Glomerular endothelial cell (primary cell): ENCODE measurements around the gene SEC14L5. TPM values are rescaled to one million over a fixed set of nuclear protein-coding genes. Genes with fewer than 3 reads are reported as not detected.

Experiments used
- DNase-seq: peaks from one replicate; pipeline ENCODE4 v3.0.0-alpha.2; 2011; ENCODE audit warnings: low read depth, low spot score; ENCODE audit errors: extremely low read depth
- total RNA-seq: library from RNA; depleted of rRNA; stranded (reverse); fragments of >200 nt; gene quantifications from 2 replicates; pipeline ENCODE4 v1.2.3, GENCODE V29; 2015

SEC14L5 gene
- total RNA-seq = not detected in 2 replicates

DNA sequence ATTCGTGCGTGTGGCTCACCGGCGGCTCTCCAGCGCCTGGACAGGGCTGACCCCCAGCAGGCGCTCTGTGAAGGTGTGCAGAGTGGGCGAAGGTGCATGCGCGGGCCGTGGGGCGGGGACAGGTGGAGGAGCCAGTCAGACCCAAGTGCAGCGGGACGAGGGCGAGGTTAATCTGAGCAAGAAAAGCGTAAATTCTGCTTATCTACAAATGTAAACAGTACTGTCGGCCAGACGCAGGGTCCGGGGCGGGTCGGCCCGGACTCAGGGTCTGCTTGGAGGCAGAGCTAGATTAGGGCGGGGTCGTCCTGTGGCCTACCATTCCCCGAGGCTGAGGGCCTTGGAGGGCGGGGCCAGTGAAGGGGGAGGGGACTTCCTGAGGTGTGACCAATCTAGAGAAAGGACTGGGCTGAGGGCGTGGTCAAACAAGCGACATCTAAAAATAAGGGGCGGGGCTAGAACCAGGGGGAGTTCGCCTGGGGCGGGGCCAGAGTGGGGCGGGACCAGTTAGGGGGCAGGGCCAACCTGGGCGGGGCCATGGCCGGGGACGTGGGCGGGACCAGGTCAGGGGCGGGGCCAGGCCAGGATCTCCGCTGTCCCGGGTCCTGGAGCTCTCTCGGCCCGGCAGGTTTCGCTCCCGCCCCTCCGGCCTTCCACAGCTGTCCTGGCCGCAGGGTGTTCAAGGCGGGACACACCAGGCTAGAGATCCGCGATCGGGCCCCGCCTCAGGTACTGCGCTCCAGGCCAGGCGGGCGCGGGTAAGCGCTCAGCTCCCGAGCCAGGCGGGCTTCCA, at the start of gene SEC14L5:
Gene SEC14L5 (plus strand): TSS at position 611 of the 790 bp plus-strand sequence. CDS start 994 bp downstream, outside the sequence.
- peak; percentile 75 for DNase-seq

DNA sequence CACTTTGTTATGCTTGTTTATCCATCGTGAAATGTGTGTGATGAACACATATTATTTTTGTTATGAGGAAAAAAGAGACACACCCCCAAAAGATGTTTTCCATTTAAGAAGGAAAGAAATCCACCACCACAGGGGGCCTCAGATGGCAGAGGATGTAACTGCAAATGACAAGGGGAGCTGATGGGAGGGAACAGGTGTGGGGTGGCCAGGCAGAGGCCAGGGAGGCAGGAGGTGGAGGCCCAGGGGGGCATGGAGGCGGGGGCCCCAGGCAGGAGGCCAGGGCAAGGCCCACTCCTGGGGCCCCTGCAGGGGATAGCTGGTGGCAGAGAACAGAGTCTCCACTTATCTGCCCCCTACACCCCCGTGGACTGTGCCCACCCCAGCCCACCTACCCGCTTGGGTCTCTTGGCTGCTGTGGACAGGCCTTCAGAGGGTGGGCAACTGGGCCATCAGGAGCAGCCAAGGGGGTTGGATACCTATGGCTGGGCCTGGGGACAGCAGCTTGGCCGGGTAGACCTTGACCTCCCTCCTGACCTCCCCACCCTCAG, 49.2 kb upstream of the SEC14L5 start:
- no peak for DNase-seq

DNA sequence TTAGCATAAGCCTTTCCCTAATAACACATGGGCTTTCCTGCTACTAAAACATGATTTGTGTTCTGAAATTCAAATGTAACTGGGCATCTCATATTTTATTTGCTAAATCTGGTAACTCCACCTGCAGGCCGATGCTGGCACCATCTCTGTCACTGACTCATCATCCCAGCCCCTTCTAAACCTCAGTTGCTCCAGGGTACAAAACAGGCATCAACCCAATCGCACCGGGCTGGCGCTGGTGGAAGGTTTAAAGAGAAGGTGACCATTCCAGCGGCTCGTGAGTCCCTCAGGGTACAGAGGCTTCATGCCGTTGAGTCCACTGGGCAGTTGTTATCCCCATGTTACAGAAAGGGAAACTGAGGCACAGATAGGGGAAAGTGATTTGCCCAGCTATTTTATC, 48.3 kb upstream of the SEC14L5 start:
- no peak for DNase-seq

DNA sequence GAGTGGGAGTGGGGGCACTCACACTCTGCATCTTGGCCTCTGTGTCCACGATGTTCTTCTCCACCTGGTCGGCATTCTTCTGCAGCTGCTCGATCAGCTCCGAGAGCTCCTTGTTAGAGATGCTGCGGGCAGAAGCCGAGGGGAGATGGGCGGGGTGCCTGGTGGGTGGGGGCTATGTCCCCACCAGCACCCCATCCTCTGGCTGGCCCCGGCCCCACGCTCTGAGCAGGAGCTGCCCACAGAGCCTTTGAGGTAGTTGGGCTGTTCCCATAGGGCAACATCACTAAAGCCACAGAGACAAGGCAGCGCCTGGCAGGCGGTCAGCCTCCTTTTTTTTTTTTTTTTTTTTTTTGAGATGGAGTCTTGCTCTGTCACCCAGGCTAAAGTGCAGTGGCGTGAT, 47.3 kb upstream of the SEC14L5 start:
- DNase-seq = no peak

DNA sequence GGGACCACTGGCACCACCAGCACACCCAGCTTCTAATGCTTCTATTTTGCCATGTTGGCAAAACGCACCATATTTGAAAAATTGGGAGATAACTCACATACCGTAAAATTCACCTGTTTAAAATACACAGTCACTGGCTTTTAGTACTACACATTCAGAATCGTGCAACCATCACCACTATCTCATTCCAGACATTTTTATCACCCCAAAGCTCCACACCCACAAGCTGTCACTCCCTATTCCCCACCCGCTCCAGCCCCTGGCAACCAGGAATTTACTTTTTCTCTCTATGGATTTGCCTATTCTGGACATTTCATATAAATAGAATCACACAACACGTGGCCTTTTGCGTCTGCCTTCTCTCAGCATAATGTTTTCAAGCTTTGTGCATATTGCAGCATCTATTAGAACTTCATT, 46.2 kb upstream of the SEC14L5 start:
- DNase-seq = no peak

DNA sequence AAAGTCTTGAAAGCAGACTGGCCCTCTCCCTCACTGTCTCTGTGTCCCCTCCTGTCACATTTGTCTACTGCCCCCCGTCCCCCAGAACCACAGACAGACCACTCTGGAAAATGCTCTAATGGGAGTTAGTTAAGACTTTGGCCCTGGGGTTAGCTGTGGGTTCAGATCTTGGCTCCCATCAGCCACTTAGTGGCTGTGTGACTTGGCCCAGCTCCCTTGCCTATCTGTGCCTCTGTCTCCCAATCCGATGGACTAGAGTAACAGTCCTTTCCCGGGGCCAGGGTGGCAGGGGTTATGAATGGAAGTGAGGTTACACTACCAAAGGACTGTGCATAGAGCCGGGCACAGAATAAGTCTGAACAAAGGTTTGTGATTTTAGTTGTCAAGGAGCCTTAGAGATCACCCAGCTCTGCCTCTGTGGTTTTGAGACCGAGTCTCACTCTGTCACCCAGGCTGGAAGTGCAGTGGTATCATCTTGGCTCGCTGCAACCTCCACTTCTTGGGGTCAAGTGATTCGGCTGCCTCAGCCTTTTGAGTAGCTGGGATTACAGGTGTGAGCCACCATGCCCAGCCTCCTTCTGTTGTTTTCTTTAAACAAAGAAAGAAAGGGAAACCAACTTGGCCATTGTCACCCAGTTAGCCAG, 44.9 kb upstream of the SEC14L5 start:
- DNase-seq = no peak

DNA sequence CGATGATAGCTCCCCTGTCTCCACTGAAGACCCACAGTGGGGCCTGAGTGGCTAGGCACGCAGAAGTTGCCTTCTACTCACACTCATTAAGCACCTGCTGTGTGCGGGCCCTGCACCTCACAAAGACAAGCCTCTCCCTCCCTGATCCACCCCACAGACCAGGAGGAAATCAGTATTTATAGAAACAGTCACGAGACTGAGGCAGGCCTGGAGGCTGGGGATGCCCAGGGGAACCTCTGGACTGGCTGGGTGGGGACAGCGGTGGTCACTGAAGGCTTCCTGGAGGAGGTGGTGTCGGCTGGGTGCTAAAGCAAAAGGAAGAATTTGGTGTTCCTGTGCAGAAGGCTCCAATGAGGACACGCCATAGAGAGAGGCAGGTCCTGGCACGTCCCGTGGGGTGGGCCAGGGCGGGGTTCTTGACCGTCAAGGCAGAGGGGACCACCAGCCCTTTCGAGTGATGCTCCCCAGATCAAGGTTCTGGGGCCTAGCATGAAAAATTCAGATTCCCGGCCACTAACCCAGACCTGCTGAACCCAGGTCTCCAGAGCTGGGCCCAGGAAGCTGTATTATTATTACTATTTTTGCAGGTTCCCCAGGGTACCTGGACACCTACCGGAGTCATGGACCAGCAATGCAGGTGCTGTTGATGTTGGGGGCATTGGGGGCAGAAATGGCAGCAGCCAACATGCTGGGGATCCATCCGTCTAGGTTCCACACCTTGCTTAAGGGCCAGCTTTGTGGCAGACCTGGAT, 44.2 kb upstream of the SEC14L5 start:
- no peak for DNase-seq

DNA sequence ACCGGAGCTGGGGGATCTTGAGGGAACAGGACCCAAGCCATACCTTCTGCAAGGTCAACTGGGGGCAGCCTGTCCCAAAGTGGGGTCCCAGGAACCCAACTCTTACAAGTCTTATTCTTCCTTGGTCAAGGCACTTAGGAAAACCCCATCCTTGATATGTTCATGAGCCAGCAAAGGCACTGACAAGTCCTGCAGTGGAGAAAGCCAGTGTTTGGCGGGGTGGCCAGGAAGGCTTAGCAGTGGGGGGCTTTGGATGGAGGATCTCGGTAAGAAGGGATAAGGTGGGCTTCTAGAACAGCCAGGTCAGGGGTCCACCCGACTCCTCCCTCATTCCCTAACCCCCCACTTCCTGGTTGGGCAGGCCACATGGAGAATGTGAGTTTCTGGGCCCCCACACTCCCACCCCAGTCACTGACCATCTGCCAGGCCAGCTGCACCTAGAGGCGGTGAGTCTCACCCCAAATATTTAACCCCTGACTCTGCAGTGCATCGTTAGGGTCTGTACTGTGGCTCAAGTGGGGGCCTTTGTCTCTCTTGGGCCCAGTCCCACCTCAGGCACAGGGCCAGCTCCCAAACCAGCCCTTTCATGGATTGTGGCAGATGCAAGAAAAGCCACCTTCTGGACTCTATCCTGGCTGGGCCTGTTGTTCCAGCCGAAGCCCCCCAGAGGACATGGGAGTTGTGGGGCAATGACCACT, 43.5 kb upstream of the SEC14L5 start:
- DNase-seq = no peak

DNA sequence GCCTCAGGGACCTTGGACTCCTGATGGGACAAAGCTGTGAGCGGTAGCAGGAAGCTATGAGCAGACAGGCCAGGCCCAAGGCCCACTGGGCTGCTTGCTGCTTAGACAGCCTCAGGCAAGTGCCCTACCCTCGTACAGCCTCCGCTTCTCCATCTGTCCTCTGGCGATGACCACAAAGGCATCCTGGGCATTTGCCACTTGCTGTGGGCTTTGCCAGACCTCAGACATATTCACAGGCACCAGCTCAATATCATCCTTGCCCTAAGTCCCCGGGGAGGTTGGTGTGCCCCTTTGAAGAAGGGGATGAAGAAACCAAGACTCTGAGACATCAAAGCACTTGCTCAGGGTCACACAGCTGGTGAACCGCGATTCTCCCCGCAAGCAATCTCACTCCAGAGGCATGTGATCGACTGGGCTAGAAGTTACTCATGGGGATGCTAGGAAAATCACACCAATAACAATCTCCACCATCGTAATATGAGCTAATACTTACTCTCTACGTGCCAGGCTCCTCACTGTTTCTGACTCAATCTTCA, 42.8 kb upstream of the SEC14L5 start:
- no peak for DNase-seq

DNA sequence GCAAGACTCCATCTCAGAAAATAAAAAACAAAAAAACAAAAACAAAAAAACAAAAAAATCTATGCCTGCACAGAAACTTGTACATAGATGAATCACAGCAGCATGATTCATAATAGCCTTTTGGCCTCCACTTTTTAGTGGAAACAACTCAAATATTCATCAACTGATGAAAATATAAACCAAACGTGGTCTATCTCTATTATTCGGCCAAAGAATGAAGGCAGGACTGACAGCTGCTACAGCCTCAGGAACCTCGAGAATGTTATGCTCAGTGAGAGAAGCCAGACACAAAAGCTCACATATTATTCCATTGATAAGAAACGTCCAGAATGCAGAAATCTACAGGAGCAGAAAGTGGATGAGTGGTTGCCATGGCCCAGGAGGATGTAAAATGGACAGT, 41.0 kb upstream of the SEC14L5 start:
- DNase-seq = no peak

DNA sequence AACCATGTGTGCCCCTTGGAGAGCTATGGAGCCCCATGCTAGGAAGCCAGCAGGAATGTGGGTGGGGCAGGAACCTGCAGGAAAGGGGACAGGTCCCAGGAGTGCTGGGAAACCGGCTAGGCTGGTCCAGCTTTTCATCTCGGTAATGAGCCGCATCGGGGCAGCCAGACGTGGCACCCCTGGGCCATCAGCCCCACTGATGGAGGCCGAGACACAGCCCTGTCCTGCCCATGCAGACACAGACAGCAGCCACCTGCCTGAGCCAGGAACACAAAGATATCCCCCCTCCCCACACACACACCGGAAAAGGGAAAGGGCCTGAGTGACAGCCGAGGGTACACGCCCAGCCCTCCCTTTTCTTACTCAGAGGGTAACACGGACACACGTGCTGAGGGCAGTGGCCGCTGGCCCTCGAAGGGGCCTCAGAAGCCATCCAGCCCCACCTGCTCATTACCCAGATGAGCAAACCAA, 39.3 kb upstream of the SEC14L5 start:
- no peak for DNase-seq

DNA sequence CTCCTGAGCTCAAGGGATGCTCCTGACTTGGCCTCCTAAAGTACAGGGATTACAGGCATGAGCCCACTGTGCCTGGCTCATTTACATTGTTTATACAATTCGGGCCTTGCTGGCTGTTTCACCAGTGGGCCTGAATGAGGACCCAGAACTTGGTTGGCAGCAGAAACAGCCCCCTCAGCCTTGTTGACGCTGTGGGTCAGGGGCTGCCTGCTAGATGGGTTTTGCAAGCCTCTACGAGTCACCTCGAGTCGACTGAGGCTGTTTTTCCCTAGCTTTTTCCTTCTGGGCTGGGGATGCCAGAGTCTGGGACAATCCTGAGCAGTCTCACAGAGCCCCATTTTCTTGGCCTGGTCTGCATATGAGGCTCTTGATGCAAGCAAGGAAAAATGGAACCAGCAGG, 37.3 kb upstream of the SEC14L5 start:
- no peak for DNase-seq

DNA sequence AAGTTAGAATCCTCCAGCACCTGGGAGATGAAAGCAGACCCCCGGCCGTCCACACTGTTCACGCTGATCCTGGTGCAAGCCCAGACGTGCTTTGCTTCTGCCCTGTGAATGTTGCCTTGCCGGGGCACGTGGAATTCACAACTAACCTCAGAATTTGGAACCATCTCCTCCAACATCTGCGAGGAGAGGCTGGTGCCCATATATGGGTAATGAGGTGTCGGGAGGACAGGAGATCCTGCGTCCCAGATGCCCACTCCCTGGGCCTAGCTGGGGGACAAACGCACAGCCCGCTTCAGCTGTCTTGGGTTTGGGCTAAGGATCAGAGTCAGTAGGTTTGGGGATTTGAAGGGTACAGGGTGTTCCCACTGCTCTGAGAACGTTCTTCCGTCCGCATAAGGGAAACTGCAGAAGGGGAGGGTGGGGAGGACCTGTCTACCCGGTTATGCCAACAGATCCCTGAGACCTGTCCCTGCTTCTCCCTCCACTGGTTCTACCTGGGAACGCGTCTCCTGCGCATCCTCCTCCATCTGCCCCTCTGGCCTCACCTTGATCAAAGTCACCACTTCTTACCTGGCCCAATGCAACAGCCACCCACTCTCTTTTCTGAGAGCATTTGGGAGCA, 35.3 kb upstream of the SEC14L5 start:
- no peak for DNase-seq

DNA sequence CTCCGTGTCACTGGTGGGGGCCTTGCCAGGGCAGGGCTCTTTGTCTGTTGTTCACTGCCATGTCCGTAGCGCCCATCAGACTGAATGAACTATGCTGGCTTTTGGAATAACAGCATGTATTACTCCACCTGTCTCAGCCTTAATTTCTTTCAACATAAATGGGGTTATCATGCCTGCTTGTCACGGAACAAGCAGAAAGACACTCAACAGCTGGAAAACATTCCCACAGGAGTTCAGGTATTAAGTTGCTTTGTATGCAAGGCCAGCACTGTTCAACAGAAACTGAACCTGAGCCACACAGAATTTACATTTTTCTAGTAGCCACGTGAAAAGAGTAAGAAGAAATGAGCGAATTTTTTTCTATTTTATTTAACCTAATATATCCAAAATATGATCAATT, 34.3 kb upstream of the SEC14L5 start:
- no peak for DNase-seq

DNA sequence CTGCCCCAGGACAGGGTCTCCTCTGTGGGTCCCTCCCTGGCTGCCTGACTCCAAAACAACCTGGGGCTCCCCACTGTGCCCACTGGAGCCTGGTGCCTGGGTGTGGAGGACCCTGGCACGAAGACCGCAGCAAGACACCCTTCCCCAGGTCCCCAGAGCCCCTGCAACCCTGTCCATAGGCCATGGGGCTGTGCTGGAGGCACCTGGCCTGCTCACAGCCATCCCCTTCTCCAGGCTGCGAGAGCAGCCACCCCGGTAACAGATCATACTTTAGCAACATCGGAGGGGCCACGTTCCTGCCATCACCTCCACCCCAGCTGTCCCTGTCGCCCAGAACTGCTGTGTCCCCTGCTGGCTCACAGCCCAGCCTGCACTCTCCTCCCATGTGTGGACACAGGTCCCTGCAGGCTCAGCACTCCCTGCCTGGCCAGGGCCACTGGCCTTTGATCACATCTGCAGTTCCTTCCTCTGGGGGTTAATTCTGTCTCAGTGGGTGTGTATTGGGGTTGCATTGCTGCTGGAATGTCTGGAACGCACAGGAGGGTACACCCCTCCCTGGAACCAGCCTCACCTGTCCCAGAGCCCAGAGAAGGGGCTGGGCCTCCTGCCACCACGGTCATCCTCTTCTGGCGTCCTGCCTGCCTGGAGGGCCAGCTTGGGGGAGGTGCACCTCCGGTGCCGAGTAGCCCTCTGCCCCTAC, 33.4 kb upstream of the SEC14L5 start:
- no peak for DNase-seq

DNA sequence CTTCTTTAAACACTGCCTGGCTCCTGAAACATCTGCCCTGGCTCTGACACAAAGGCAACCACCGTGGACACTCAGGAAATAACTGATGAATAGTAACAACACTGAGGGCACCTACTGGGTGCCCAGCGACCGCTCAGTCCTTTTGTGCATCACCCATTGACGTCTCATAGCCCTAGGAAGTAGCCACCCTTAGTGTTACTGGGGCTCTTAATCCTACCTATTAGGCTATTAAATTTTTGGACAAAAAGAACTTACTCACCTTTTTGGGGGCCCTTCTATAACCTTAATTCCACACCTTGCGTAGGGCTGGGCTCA, 32.9 kb upstream of the SEC14L5 start:
- no peak for DNase-seq

DNA sequence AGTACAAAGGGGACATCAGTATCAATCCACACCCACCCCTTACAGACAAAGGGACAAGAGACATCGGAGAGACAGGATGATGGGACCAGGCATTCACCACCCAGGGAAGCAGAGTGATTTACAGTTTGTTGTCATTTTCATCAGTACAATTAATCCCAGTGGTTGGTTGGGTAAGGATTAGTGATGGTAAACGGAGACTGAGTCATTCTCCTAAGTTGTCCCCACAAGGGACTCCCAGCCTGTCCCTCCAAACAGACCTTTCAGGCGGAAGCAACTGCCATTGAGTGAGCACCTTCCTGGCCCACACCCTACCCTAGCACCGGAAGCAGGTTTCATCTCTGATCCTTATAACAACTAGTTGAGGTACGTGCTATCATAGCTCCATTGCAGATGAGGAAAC, 32.3 kb upstream of the SEC14L5 start:
- DNase-seq = no peak

DNA sequence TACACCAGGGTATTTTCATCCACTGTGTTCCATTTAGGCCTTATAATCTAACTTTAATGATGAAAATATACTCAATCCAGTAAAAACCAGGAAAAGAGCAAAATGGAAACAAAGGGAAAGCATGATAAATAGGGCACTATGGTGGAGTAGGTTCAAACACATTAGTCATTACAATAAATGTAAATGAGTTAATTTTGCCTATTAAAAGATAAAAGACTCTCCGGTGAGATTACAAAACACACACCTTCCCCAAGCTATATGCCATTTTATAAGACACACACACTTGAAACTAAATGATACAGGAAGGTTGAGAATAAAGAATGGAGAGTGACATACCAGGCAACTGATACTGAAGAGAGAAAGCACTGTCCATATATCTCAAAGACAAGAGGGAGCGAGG, 31.2 kb upstream of the SEC14L5 start:
- no peak for DNase-seq

DNA sequence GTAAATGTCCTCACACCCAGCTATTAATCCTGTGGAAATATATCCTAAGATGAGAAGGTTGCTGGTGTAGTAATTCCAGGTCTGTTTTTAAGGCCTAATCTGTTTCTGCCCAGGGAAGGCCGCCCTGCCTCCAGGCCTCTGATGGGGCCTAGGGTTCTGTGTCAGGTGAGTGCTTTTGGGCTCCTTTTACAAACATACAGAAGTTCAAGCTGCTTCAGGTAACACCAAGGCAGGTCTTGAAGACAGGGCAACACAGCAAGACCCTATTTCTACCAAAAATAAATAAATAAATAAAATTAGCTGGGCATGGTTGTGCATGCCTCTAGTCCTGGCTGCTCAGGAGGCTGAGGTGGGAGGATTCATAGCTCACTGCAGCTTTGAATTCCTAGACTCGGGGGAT, 30.5 kb upstream of the SEC14L5 start:
- no peak for DNase-seq

DNA sequence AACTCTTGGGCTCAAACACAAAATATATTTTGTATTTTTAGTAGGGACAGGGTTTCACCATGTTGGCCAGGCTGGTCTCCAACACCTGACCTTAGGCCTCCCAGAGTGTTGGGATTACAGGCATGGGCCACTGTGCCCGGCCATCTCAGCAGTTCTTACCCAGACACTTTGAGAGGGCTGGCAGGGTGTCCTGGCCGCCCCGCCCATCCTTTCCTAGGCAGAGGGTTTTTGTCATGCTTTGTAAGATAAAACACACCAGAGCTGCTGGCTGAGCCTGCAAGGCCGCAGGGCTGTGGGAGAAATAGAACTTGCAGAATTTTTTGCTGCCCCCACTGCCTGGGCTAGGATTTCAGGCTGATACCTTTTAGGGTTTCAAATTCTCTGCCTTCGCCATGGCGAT, 29.9 kb upstream of the SEC14L5 start:
- DNase-seq = no peak
